ENCODE data around the gene MAD1L1.

The MAD1L1 gene

GRCh38 chr7:1968397-1969111 is 264.2 kb downstream of the MAD1L1 start:
- H3K9ac ChIP-seq = no peak overlapping the region
- H3K79me2 ChIP-seq (ENCODE audit: insufficient read depth, low read depth) = no peaks in the 10 kb centered on the region
- H4K20me1 ChIP-seq (ENCODE audit: insufficient read depth) = no peaks in the 10 kb centered on the region
- H3K4me1 ChIP-seq (ENCODE audit: low read depth, poor library complexity, severe bottlenecking) = no peaks in the 10 kb centered on the region
- no peak for TF ChIP-seq CTCF (conservative IDR thresholded peaks at IDR 0.05; ENCODE audit: low read depth, low read length)
- H3K4me2 ChIP-seq = no peak overlapping the region
- no peaks in the 10 kb centered on the region for H3K27me3 ChIP-seq (ENCODE audit: insufficient read depth, low read depth)
- H3K4me3 ChIP-seq (IDR thresholded peaks at IDR 0.05; ENCODE audit: insufficient read depth, low read depth, low read length) = no peak overlapping the region
- no peaks in the 10 kb centered on the region for H3K36me3 ChIP-seq (ENCODE audit: insufficient read depth)
- H3K27ac ChIP-seq = no peak overlapping the region
- H2AFZ ChIP-seq (ENCODE audit: low read depth) = no peak overlapping the region

- Histone ChIP-seq H3K9ac (no peak overlapping the region), H3K4me2 (no peak overlapping the region)
- no peak for TF ChIP-seq CTCF (conservative IDR thresholded peaks at IDR 0.05; ENCODE audit: low read depth, low read length)
Observed at GRCh38 chr7:1967512-1968396, 265.0 kb downstream of the MAD1L1 start.

GRCh38 chr7:1966631-1967200 is 266.0 kb downstream of the MAD1L1 start:
- Histone ChIP-seq H3K4me1 (ENCODE audit: low read depth, poor library complexity, severe bottlenecking) (no peaks in the 10 kb centered on the region), H4K20me1 (ENCODE audit: insufficient read depth) (no peaks in the 10 kb centered on the region), H2AFZ (ENCODE audit: low read depth) (no peak overlapping the region), H3K4me3 (IDR thresholded peaks at IDR 0.05; ENCODE audit: insufficient read depth, low read depth, low read length) (no peak overlapping the region), H3K36me3 (ENCODE audit: insufficient read depth) (no peaks in the 10 kb centered on the region), H3K27me3 (ENCODE audit: insufficient read depth, low read depth) (no peaks in the 10 kb centered on the region), H3K27ac (no peak overlapping the region), H3K9ac (no peak overlapping the region), H3K4me2 (no peak overlapping the region), H3K79me2 (ENCODE audit: insufficient read depth, low read depth) (no peaks in the 10 kb centered on the region)
- no peak for TF ChIP-seq CTCF (conservative IDR thresholded peaks at IDR 0.05; ENCODE audit: low read depth, low read length)

More at GRCh38 chr7:1967512-1968396, 265.0 kb downstream of the MAD1L1 start:
- H2AFZ ChIP-seq (ENCODE audit: low read depth) = no peak overlapping the region
- H3K4me3 ChIP-seq (IDR thresholded peaks at IDR 0.05; ENCODE audit: insufficient read depth, low read depth, low read length) = no peak overlapping the region
- H3K27ac ChIP-seq = no peak overlapping the region
- no peaks in the 10 kb centered on the region for H3K4me1 ChIP-seq (ENCODE audit: low read depth, poor library complexity, severe bottlenecking)
- H3K27me3 ChIP-seq (ENCODE audit: insufficient read depth, low read depth) = no peaks in the 10 kb centered on the region
- H4K20me1 ChIP-seq (ENCODE audit: insufficient read depth) = no peaks in the 10 kb centered on the region
- H3K79me2 ChIP-seq (ENCODE audit: insufficient read depth, low read depth) = no peaks in the 10 kb centered on the region
- no peaks in the 10 kb centered on the region for H3K36me3 ChIP-seq (ENCODE audit: insufficient read depth)

- no peak overlapping the region for H3K9ac ChIP-seq
- H3K27me3 ChIP-seq (ENCODE audit: insufficient read depth, low read depth) = no peaks in the 10 kb centered on the region
- H3K4me2 ChIP-seq = no peak overlapping the region
- H3K4me3 ChIP-seq (IDR thresholded peaks at IDR 0.05; ENCODE audit: insufficient read depth, low read depth, low read length) = no peak overlapping the region
- TF ChIP-seq CTCF (conservative IDR thresholded peaks at IDR 0.05; ENCODE audit: low read depth, low read length) = no peak
- H3K4me1 ChIP-seq (ENCODE audit: low read depth, poor library complexity, severe bottlenecking) = no peaks in the 10 kb centered on the region
- H3K36me3 ChIP-seq (ENCODE audit: insufficient read depth) = no peaks in the 10 kb centered on the region
- H4K20me1 ChIP-seq (ENCODE audit: insufficient read depth) = no peaks in the 10 kb centered on the region
- no peaks in the 10 kb centered on the region for H3K79me2 ChIP-seq (ENCODE audit: insufficient read depth, low read depth)
- no peak overlapping the region for H2AFZ ChIP-seq (ENCODE audit: low read depth)
- no peak overlapping the region for H3K27ac ChIP-seq
Observed at GRCh38 chr7:1965579-1966294, 267.0 kb downstream of the MAD1L1 start.
